Measurements from ENCODE around the gene PTPN13. TPM values are rescaled to one million over a fixed set of nuclear protein-coding genes. Genes with fewer than 3 reads are reported as not detected.

The PTPN13 gene
- total RNA-seq, 1 donor from 2014 or later, result 244 TPM

- Histone ChIP-seq H3F3A (ENCODE audit: low read depth) (peaks cover 46% of the 10 kb centered on the region), H3K79me2 (ENCODE audit: low read depth) (peaks cover 69% of the 10 kb centered on the region)
- peaks cover 11% of the 10 kb centered on the region for H3K9me3 Mint-ChIP-seq
Observed at GRCh38 chr4:86641516-86642090, 47.5 kb downstream of the PTPN13 start.

GRCh38 chr4:86644892-86645291 lies 50.8 kb downstream of the PTPN13 start:
- Histone ChIP-seq H3K4me2 (no peak overlapping the region), H3K4me3 (no peak overlapping the region), H3K27me3 (no peaks in the 10 kb centered on the region), H3K79me2 (ENCODE audit: low read depth) (peaks cover 95% of the 10 kb centered on the region), H3K9ac (no peak overlapping the region), H3F3A (ENCODE audit: low read depth) (peaks cover 43% of the 10 kb centered on the region), H3K36me3 (peaks cover 67% of the 10 kb centered on the region), H3K4me1 (no peaks in the 10 kb centered on the region), H4K20me1 (ENCODE audit: low read depth) (peaks cover 20% of the 10 kb centered on the region), H3K9me3 (ENCODE audit: low read depth) (peaks cover 12% of the 10 kb centered on the region), H2AFZ (replicated peaks) (no peak overlapping the region), H3K27ac (no peak overlapping the region)
- no peak for TF ChIP-seq EZH2phosphoT487 (IDR thresholded peaks at IDR 0.05)
- no peak for TF ChIP-seq CTCF (IDR thresholded peaks at IDR 0.05)
- TF ChIP-seq EZH2 (IDR thresholded peaks at IDR 0.05), result no peak
- DNase-seq (ENCODE audit: low spot score), result no peak
- Mint-ChIP-seq H3K4me1 (no peaks in the 10 kb centered on the region), H3K36me3 (peaks cover 66% of the 10 kb centered on the region), H3K9me3 (peaks cover 36% of the 10 kb centered on the region), H3K27me3 (ENCODE audit: insufficient read depth, low read depth) (no peaks in the 10 kb centered on the region), H3K27ac (no peak overlapping the region), H3K4me3 (no peak overlapping the region)

More at GRCh38 chr4:86641516-86642090, 47.5 kb downstream of the PTPN13 start:
- Histone ChIP-seq H3K27ac (peak overlapping the region; percentile 2), H4K20me1 (ENCODE audit: low read depth) (peaks cover 20% of the 10 kb centered on the region), H3K27me3 (no peaks in the 10 kb centered on the region), H2AFZ (replicated peaks) (no peak overlapping the region), H3K9me3 (ENCODE audit: low read depth) (no peaks in the 10 kb centered on the region), H3K9ac (no peak overlapping the region), H3K4me1 (no peaks in the 10 kb centered on the region), H3K4me2 (no peak overlapping the region), H3K36me3 (peaks cover 45% of the 10 kb centered on the region), H3K4me3 (no peak overlapping the region)
- DNase-seq (ENCODE audit: low spot score), result no peak
- Mint-ChIP-seq H3K4me1 (no peaks in the 10 kb centered on the region), H3K27ac (no peak overlapping the region), H3K36me3 (peaks cover 55% of the 10 kb centered on the region), H3K4me3 (no peak overlapping the region), H3K27me3 (ENCODE audit: insufficient read depth, low read depth) (no peaks in the 10 kb centered on the region)
- TF ChIP-seq EZH2phosphoT487 (IDR thresholded peaks at IDR 0.05) (no peak), EZH2 (IDR thresholded peaks at IDR 0.05) (no peak), CTCF (IDR thresholded peaks at IDR 0.05) (no peak)

DNA sequence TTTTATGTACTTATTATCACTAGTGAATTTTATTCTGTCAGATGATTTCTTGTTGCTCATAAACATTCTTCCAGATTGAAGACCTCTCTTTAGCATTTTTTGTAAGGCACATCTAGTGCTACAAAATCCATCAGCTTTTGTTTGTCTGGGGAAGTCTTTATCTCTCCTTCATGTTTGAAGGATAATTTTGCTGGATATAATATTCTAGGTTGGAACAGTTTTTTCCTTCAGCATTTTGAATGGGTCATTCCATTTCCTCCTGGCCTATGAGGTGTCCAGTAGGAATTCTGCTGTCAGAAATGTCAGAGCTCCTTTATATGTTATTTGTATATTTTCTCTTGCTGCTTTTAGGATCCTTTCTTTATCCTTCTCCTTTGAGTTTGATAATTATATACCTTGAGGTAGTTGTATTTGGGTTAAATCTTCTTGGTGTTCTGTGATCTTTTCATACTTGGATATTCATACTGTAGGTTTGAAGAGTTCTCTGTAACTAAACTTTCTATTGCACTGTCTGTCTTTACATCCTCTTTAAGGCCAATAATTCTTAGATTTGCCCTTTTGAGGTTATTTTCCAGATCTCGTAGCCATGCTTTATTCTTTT lies 58.3 kb downstream of the PTPN13 start:
- Histone ChIP-seq H3K27ac (no peak overlapping the region), H2AFZ (replicated peaks) (no peak overlapping the region), H4K20me1 (ENCODE audit: low read depth) (no peaks in the 10 kb centered on the region), H3K9me3 (ENCODE audit: low read depth) (peaks cover 52% of the 10 kb centered on the region), H3K4me2 (no peak overlapping the region), H3K9ac (no peak overlapping the region), H3K79me2 (ENCODE audit: low read depth) (peaks cover 100% of the 10 kb centered on the region), H3K36me3 (peaks cover 54% of the 10 kb centered on the region), H3F3A (ENCODE audit: low read depth) (peaks cover 25% of the 10 kb centered on the region), H3K27me3 (no peaks in the 10 kb centered on the region), H3K4me3 (no peak overlapping the region), H3K4me1 (no peaks in the 10 kb centered on the region)
- Mint-ChIP-seq H3K36me3 (peaks cover 76% of the 10 kb centered on the region), H3K9me3 (peaks cover 87% of the 10 kb centered on the region), H3K4me3 (no peak overlapping the region), H3K4me1 (no peaks in the 10 kb centered on the region), H3K27ac (no peak overlapping the region), H3K27me3 (ENCODE audit: insufficient read depth, low read depth) (no peaks in the 10 kb centered on the region)
- DNase-seq (ENCODE audit: low spot score), result no peak
- no peak for TF ChIP-seq EZH2phosphoT487 (IDR thresholded peaks at IDR 0.05)
- TF ChIP-seq CTCF (IDR thresholded peaks at IDR 0.05), result no peak
- no peak for TF ChIP-seq EZH2 (IDR thresholded peaks at IDR 0.05)
